Measurements from ENCODE around the gene CFAP299.

DNA sequence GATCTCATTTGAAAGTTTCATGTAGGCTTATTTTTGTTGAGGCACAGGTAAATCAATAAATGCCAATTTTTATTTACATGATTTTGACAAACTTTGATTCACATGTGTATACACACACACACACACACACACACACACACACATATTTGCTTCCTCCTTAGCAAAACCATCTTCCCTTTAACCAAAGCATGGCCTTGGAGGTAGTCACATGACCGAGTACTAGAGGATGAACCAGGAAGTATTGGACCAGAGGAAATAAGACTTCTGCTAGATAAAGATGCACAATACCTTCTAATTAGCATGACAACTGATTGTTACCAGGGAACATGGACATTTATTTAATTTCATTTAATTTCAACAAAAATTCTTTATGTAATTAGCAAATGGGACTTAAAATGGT, 23.4 kb upstream of the CFAP299 start:
- TF ChIP-seq, protein P1, sequence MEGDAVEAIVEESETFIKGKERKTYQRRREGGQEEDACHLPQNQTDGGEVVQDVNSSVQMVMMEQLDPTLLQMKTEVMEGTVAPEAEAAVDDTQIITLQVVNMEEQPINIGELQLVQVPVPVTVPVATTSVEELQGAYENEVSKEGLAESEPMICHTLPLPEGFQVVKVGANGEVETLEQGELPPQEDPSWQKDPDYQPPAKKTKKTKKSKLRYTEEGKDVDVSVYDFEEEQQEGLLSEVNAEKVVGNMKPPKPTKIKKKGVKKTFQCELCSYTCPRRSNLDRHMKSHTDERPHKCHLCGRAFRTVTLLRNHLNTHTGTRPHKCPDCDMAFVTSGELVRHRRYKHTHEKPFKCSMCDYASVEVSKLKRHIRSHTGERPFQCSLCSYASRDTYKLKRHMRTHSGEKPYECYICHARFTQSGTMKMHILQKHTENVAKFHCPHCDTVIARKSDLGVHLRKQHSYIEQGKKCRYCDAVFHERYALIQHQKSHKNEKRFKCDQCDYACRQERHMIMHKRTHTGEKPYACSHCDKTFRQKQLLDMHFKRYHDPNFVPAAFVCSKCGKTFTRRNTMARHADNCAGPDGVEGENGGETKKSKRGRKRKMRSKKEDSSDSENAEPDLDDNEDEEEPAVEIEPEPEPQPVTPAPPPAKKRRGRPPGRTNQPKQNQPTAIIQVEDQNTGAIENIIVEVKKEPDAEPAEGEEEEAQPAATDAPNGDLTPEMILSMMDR (IDR thresholded peaks at IDR 0.05; ENCODE audit: poor library complexity): no peak
- TF ChIP-seq EZH2 (IDR thresholded peaks at IDR 0.05; ENCODE audit: borderline replicate concordance): no peak
